ENCODE data around the gene FGD6.

The FGD6 gene

GRCh38 chr12:95184121-95184520 lies 33.1 kb downstream of the FGD6 start:
- Histone ChIP-seq H3K4me3 (ENCODE audit: low read length in 2 of 2) (no peak overlapping the region), H2BK5ac (ENCODE audit: low read length) (no peak overlapping the region), H3K14ac (ENCODE audit: low read length) (no peak overlapping the region), H3K9ac (ENCODE audit: low read depth, low read length, poor library complexity) (no peak overlapping the region), H3K79me1 (ENCODE audit: low read depth, low read length) (peaks cover 2% of the 10 kb centered on the region), H3K36me3 (replicated peaks in 1 of 2; ENCODE audit: control insufficient read depth in 2 of 2, insufficient read depth in 2 of 2, low read length in 2 of 2) (peaks cover 2 to 19% of the 10 kb centered on the region in 2 donors), H3K23ac (ENCODE audit: low read depth, low read length, poor library complexity) (no peak overlapping the region), H2BK15ac (ENCODE audit: low read length) (no peak overlapping the region), H2BK120ac (ENCODE audit: low read depth, low read length) (no peak overlapping the region), H2AK5ac (ENCODE audit: low read depth, low read length) (no peak overlapping the region), H3K27ac (replicated peaks; ENCODE audit: low read length) (no peak overlapping the region), H4K91ac (ENCODE audit: low read depth, low read length, poor library complexity) (no peak overlapping the region), H3K4ac (ENCODE audit: low read length) (no peak overlapping the region), H3K9me3 (replicated peaks in 1 of 2; ENCODE audit: control insufficient read depth in 2 of 2, insufficient read depth in 1 of 2, low read depth in 1 of 2, low read length in 2 of 2) (no peaks in the 10 kb centered on the region), H2BK12ac (ENCODE audit: low read length) (no peak overlapping the region), H3K18ac (ENCODE audit: low read length) (no peak overlapping the region), H3K4me2 (ENCODE audit: insufficient read depth, low read length, poor library complexity, severe bottlenecking) (no peak overlapping the region), H2AFZ (ENCODE audit: low read length) (no peak overlapping the region), H3K27me3 (ENCODE audit: control insufficient read depth in 3 of 3, insufficient read depth in 3 of 3, low read depth in 1 of 3, low read length in 3 of 3) (peaks cover 0 to 2% (median 0%) of the 10 kb centered on the region in 3 experiments), H4K8ac (ENCODE audit: low read depth, low read length) (no peak overlapping the region), H3K4me1 (ENCODE audit: control insufficient read depth in 2 of 2, insufficient read depth in 1 of 2, low read depth in 1 of 2, low read length in 2 of 2) (peaks cover 5 to 6% of the 10 kb centered on the region in 2 donors)
- DNase-seq (ENCODE audit: low spot score): no peak

- Histone ChIP-seq H3K4me3 (ENCODE audit: low read length in 2 of 2) (peak overlapping the region in 1 of 2 donors; percentile 63), H3K4me2 (ENCODE audit: insufficient read depth, low read length, poor library complexity, severe bottlenecking) (no peak overlapping the region), H2AK5ac (ENCODE audit: low read depth, low read length) (no peak overlapping the region), H3K79me1 (ENCODE audit: low read depth, low read length) (no peaks in the 10 kb centered on the region), H2BK15ac (ENCODE audit: low read length) (no peak overlapping the region), H3K9me3 (replicated peaks in 1 of 2; ENCODE audit: control insufficient read depth in 2 of 2, insufficient read depth in 1 of 2, low read depth in 1 of 2, low read length in 2 of 2) (no peaks in the 10 kb centered on the region), H4K91ac (ENCODE audit: low read depth, low read length, poor library complexity) (no peak overlapping the region), H2BK12ac (ENCODE audit: low read length) (no peak overlapping the region), H3K23ac (ENCODE audit: low read depth, low read length, poor library complexity) (no peak overlapping the region), H3K9ac (ENCODE audit: low read depth, low read length, poor library complexity) (no peak overlapping the region), H3K14ac (ENCODE audit: low read length) (no peak overlapping the region), H4K8ac (ENCODE audit: low read depth, low read length) (no peak overlapping the region), H3K36me3 (replicated peaks in 1 of 2; ENCODE audit: control insufficient read depth in 2 of 2, insufficient read depth in 2 of 2, low read length in 2 of 2) (peaks cover 2 to 20% of the 10 kb centered on the region in 2 donors), H3K18ac (ENCODE audit: low read length) (no peak overlapping the region), H3K4me1 (ENCODE audit: control insufficient read depth in 2 of 2, insufficient read depth in 1 of 2, low read depth in 1 of 2, low read length in 2 of 2) (peaks cover 2 to 3% of the 10 kb centered on the region in 2 donors), H2AFZ (ENCODE audit: low read length) (no peak overlapping the region), H2BK120ac (ENCODE audit: low read depth, low read length) (no peak overlapping the region), H3K27ac (replicated peaks; ENCODE audit: low read length) (no peak overlapping the region), H3K4ac (ENCODE audit: low read length) (no peak overlapping the region), H3K27me3 (ENCODE audit: control insufficient read depth in 3 of 3, insufficient read depth in 3 of 3, low read depth in 1 of 3, low read length in 3 of 3) (peaks cover 0 to 2% (median 0%) of the 10 kb centered on the region in 3 experiments), H2BK5ac (ENCODE audit: low read length) (no peak overlapping the region)
- no CpG with 5 or more reads among the region's 5 CpGs for WGBS, 2 donors (ENCODE audit: extremely low coverage in 2 of 2, insufficient read length in 2 of 2, insufficient replicate concordance in 1 of 2)
- DNase-seq (ENCODE audit: low spot score): no peak
Observed at GRCh38 chr12:95182868-95183415, 34.3 kb downstream of the FGD6 start.

GRCh38 chr12:95181103-95181502 lies 36.2 kb downstream of the FGD6 start:
- DNase-seq (ENCODE audit: low spot score): no peak
- H3K18ac ChIP-seq (ENCODE audit: low read length): no peak overlapping the region
- H3K9me3 ChIP-seq (replicated peaks in 1 of 2; ENCODE audit: control insufficient read depth in 2 of 2, insufficient read depth in 1 of 2, low read depth in 1 of 2, low read length in 2 of 2): no peaks in the 10 kb centered on the region
- peaks cover 0 to 2% (median 0%) of the 10 kb centered on the region in 3 experiments for H3K27me3 ChIP-seq (ENCODE audit: control insufficient read depth in 3 of 3, insufficient read depth in 3 of 3, low read depth in 1 of 3, low read length in 3 of 3)
- H3K4ac ChIP-seq (ENCODE audit: low read length): no peak overlapping the region
- H2AFZ ChIP-seq (ENCODE audit: low read length): no peak overlapping the region
- no CpG with 5 or more reads among the region's 2 CpGs for WGBS, 2 donors (ENCODE audit: extremely low coverage in 2 of 2, insufficient read length in 2 of 2, insufficient replicate concordance in 1 of 2)
- H2BK12ac ChIP-seq (ENCODE audit: low read length): no peak overlapping the region
- H4K91ac ChIP-seq (ENCODE audit: low read depth, low read length, poor library complexity): no peak overlapping the region
- no peak overlapping the region for H2BK120ac ChIP-seq (ENCODE audit: low read depth, low read length)
- no peak overlapping the region for H2BK15ac ChIP-seq (ENCODE audit: low read length)
- H3K14ac ChIP-seq (ENCODE audit: low read length): no peak overlapping the region
- H4K8ac ChIP-seq (ENCODE audit: low read depth, low read length): no peak overlapping the region
- no peak overlapping the region for H3K9ac ChIP-seq (ENCODE audit: low read depth, low read length, poor library complexity)
- H2BK5ac ChIP-seq (ENCODE audit: low read length): no peak overlapping the region
- H3K4me3 ChIP-seq (ENCODE audit: low read length in 2 of 2): no peak overlapping the region
- H3K36me3 ChIP-seq (replicated peaks in 1 of 2; ENCODE audit: control insufficient read depth in 2 of 2, insufficient read depth in 2 of 2, low read length in 2 of 2): peaks cover 2 to 20% of the 10 kb centered on the region in 2 donors
- H3K79me1 ChIP-seq (ENCODE audit: low read depth, low read length): no peaks in the 10 kb centered on the region
- peaks cover 0 to 3% of the 10 kb centered on the region in 2 donors for H3K4me1 ChIP-seq (ENCODE audit: control insufficient read depth in 2 of 2, insufficient read depth in 1 of 2, low read depth in 1 of 2, low read length in 2 of 2)
- no peak overlapping the region for H3K23ac ChIP-seq (ENCODE audit: low read depth, low read length, poor library complexity)
- no peak overlapping the region for H2AK5ac ChIP-seq (ENCODE audit: low read depth, low read length)
- H3K27ac ChIP-seq (replicated peaks; ENCODE audit: low read length): no peak overlapping the region
- H3K4me2 ChIP-seq (ENCODE audit: insufficient read depth, low read length, poor library complexity, severe bottlenecking): no peak overlapping the region

- H3K4me3 ChIP-seq (ENCODE audit: low read length in 2 of 2): no peak overlapping the region
- H3K18ac ChIP-seq (ENCODE audit: low read length): no peak overlapping the region
- peaks cover 0 to 3% of the 10 kb centered on the region in 2 donors for H3K4me1 ChIP-seq (ENCODE audit: control insufficient read depth in 2 of 2, insufficient read depth in 1 of 2, low read depth in 1 of 2, low read length in 2 of 2)
- H3K4ac ChIP-seq (ENCODE audit: low read length): no peak overlapping the region
- peaks cover 0 to 2% (median 0%) of the 10 kb centered on the region in 3 experiments for H3K27me3 ChIP-seq (ENCODE audit: control insufficient read depth in 3 of 3, insufficient read depth in 3 of 3, low read depth in 1 of 3, low read length in 3 of 3)
- no peak overlapping the region for H3K23ac ChIP-seq (ENCODE audit: low read depth, low read length, poor library complexity)
- H2AFZ ChIP-seq (ENCODE audit: low read length): no peak overlapping the region
- peaks cover 2 to 12% of the 10 kb centered on the region in 2 donors for H3K36me3 ChIP-seq (replicated peaks in 1 of 2; ENCODE audit: control insufficient read depth in 2 of 2, insufficient read depth in 2 of 2, low read length in 2 of 2)
- no peak overlapping the region for H2BK120ac ChIP-seq (ENCODE audit: low read depth, low read length)
- no peak overlapping the region for H3K14ac ChIP-seq (ENCODE audit: low read length)
- H2BK5ac ChIP-seq (ENCODE audit: low read length): no peak overlapping the region
- H4K91ac ChIP-seq (ENCODE audit: low read depth, low read length, poor library complexity): no peak overlapping the region
- DNase-seq (ENCODE audit: low spot score): no peak
- H3K27ac ChIP-seq (replicated peaks; ENCODE audit: low read length): no peak overlapping the region
- H3K79me1 ChIP-seq (ENCODE audit: low read depth, low read length): no peaks in the 10 kb centered on the region
- H2AK5ac ChIP-seq (ENCODE audit: low read depth, low read length): no peak overlapping the region
- no peak overlapping the region for H2BK12ac ChIP-seq (ENCODE audit: low read length)
- no CpG with 5 or more reads among the region's 5 CpGs for WGBS, 2 donors (ENCODE audit: extremely low coverage in 2 of 2, insufficient read length in 2 of 2, insufficient replicate concordance in 1 of 2)
- H4K8ac ChIP-seq (ENCODE audit: low read depth, low read length): no peak overlapping the region
- H3K9me3 ChIP-seq (replicated peaks in 1 of 2; ENCODE audit: control insufficient read depth in 2 of 2, insufficient read depth in 1 of 2, low read depth in 1 of 2, low read length in 2 of 2): no peaks in the 10 kb centered on the region
- no peak overlapping the region for H2BK15ac ChIP-seq (ENCODE audit: low read length)
- H3K4me2 ChIP-seq (ENCODE audit: insufficient read depth, low read length, poor library complexity, severe bottlenecking): no peak overlapping the region
- H3K9ac ChIP-seq (ENCODE audit: low read depth, low read length, poor library complexity): no peak overlapping the region
Observed at GRCh38 chr12:95179011-95179410, 38.3 kb downstream of the FGD6 start.

All from neuronal stem cell (in vitro differentiated cells).